ENCODE data around the gene ZNF648. TPM values are rescaled to one million over a fixed set of nuclear protein-coding genes. Genes with fewer than 3 reads are reported as not detected.

ZNF648 gene
- total RNA-seq, 1 donor from 2014 or later, result not detected

DNA sequence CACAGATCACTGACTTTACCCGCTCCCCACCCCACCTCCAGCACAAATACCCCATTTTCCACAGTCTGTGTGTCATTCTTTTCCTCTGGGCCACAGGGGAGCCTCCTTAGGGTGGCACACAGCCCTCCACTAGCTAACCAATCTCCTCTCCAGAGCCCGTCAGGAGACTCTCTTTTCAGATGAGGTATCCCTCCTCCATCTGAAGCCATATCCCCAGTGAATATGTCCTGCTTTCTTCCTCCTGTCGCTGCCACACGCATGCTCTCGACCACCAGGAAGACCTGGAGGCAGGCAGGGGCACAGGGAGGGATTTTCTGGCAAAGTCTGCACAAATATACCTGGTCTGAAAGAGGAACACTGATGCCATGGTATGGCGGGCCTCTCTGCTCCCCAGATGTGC is 635 bp downstream of the ZNF648 start:
- no peak for DNase-seq (ENCODE audit: low read depth)
- H3K4me3 ChIP-seq (ENCODE audit: low read depth, low read length), result no peak overlapping the region
- TF ChIP-seq, protein P1, sequence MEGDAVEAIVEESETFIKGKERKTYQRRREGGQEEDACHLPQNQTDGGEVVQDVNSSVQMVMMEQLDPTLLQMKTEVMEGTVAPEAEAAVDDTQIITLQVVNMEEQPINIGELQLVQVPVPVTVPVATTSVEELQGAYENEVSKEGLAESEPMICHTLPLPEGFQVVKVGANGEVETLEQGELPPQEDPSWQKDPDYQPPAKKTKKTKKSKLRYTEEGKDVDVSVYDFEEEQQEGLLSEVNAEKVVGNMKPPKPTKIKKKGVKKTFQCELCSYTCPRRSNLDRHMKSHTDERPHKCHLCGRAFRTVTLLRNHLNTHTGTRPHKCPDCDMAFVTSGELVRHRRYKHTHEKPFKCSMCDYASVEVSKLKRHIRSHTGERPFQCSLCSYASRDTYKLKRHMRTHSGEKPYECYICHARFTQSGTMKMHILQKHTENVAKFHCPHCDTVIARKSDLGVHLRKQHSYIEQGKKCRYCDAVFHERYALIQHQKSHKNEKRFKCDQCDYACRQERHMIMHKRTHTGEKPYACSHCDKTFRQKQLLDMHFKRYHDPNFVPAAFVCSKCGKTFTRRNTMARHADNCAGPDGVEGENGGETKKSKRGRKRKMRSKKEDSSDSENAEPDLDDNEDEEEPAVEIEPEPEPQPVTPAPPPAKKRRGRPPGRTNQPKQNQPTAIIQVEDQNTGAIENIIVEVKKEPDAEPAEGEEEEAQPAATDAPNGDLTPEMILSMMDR (conservative IDR thresholded peaks at IDR 0.05; ENCODE audit: low read depth, low read length), result no peak

DNA sequence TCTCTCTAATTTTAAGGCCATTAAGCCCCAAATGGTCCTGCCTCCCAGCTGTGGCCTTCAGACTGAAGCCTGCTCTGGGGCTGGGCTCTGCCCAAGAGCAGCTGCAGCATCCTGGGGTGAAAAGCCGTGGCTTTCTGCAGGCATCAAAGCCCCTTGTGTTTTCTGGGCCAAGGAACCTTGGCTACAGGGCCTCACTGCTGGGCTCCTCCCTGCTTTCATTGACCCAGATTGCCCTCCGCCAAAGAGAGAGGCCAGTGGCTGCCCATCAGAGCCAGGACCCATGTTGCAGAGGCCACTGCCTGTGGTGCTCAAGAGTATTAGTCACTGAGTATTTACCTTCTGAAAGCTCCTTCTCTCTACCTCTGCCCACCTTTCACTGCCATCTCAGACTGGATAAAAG is 1.6 kb downstream of the ZNF648 start:
- H3K4me3 ChIP-seq (ENCODE audit: low read depth, low read length), result no peak overlapping the region
- TF ChIP-seq, protein P1 (conservative IDR thresholded peaks at IDR 0.05; ENCODE audit: low read depth, low read length), result no peak
- no peak for DNase-seq (ENCODE audit: low read depth)

DNA sequence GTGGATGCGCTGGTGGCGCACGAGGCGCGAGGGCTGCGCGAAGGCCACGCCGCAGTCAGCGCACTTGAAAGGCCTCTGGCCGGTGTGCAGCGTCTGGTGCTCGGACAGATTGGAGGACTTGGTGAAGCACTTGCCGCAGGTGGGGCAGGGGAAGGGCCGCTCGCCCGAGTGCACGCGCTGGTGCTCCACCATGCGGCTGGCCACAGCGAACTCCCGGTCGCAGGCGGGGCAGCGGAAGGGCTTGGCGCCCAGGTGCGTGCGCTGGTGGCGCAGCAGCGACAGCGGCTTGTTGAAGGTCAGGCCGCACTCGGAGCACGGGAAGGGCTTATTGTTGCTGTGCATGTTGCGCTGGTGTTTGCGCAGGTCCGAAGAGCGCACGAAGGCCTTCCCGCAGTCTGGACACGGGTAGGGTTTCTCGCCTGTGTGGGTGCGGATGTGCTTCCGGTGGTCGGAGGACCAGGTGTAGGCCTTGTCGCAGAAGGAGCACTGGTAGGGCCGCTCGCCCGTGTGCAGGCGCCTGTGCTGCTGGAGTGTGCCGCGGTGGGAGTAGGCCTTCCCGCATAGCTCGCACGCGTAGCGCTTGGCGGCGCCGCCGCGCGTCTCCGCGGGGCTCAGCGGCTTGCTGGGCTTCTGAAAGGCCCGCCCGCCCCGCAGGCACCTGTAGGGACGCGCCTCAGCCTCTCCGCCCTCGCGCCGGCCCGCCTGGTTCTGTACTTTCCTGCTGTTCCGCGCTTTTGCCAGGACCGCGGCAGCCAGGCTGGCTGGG is 4.7 kb downstream of the ZNF648 start:
- TF ChIP-seq, protein P1 (conservative IDR thresholded peaks at IDR 0.05; ENCODE audit: low read depth, low read length), result no peak
- H3K4me3 ChIP-seq (ENCODE audit: low read depth, low read length), result no peak overlapping the region
- no peak for DNase-seq (ENCODE audit: low read depth)

DNA sequence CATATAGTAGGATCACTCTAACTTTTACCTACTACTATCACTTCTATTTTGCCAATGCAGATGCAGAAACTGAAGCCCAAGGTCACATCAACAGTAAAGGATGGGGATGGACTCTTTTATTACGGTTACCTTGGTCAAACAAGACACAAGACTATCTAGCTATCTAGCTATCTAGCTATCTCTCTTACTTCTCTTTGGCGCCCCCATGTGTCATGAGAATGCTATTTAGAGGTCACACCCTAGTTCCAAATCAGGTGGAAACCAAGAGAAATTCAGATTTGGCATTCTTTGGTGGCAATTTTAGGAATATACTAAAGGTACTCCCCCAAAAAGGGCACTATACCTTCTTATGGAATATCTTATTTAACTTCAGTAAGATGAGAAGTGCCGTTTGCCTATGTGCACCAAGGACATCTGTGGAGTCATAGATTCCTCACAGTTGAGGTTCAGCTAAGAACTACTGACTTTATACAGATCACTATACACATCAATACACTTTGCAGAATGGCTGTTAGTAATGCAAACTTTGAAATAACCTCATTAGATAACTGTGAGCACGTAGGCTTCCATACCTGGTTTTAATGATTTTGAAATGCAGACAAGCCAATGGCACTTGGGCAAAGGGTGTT is 6.7 kb downstream of the ZNF648 start:
- H3K4me3 ChIP-seq (ENCODE audit: low read depth, low read length), result no peak overlapping the region
- no peak for DNase-seq (ENCODE audit: low read depth)

DNA sequence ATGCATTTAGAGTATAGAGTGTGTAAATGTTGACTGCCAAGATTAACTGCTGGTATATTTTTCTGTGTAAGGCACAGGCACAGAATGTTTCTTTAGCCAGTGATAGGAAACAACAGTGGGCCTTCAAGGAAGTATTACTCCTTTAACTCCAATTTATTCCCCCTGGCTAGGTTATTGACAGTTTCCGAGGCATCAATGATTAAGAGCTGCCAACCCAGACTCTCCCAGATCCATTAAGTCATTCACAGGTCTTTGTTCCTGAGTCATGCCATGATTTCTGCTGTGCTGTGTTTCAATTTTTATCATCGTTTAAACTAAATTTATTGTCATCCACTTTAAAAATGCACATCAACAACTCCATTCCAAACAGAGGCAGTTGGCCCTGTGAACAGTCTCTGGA is 9.2 kb downstream of the ZNF648 start:
- no peak for DNase-seq (ENCODE audit: low read depth)
- TF ChIP-seq, protein P1 (conservative IDR thresholded peaks at IDR 0.05; ENCODE audit: low read depth, low read length), result no peak
- H3K4me3 ChIP-seq (ENCODE audit: low read depth, low read length), result no peak overlapping the region

More for the DNA sequence above, 6.7 kb downstream of the ZNF648 start:
- TF ChIP-seq, protein P1 (conservative IDR thresholded peaks at IDR 0.05; ENCODE audit: low read depth, low read length), result peak; percentile 74

DNA sequence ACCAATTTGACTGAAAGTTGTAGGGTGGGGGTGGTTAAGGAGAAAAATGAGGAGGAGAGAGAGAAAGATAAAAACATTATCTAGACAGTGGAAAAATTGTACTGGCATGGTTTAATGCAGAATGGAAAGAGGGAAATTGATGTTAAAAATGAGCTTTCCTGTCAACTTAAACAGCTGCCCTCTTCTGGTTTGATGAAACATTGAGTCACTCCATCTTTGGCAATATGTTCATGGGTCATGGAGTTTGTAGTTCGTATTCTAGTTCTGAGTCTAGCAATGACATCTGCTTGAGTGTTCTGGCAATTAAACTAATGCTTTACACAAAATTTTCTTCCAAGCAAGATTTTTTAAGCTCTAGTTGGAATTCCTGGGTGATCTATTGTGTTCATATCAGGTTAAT is 9.6 kb downstream of the ZNF648 start:
- TF ChIP-seq, protein P1 (conservative IDR thresholded peaks at IDR 0.05; ENCODE audit: low read depth, low read length), result peak; percentile 28
- H3K4me3 ChIP-seq (ENCODE audit: low read depth, low read length), result no peak overlapping the region
- no peak for DNase-seq (ENCODE audit: low read depth)

All from epithelial cell of proximal tubule (primary cell).